Liver (tissue), 3 donors: Measurements from ENCODE around the gene RAD51B.

Experiments
- JUND ChIP-seq, 2 donors: IDR thresholded peaks; 2 replicates each; pipeline ENCODE4 v1.6.1; 2016; ENCODE audit warnings: antibody characterized with exemption in 2 of 2
- MAX ChIP-seq: IDR thresholded peaks from 2 replicates; pipeline ENCODE4 v1.6.1; 2016; ENCODE audit warnings: antibody characterized with exemption
- NR2F2 ChIP-seq: IDR thresholded peaks from 2 replicates; pipeline ENCODE4 v1.6.1; 2016; ENCODE audit warnings: antibody characterized with exemption
- RAD21 ChIP-seq, 2 donors: IDR thresholded peaks; 2 replicates each; pipeline ENCODE4 v1.6.1; 2016; ENCODE audit warnings: antibody characterized with exemption in 2 of 2, mild to moderate bottlenecking in 2 of 2
- REST ChIP-seq: IDR thresholded peaks from 2 replicates; pipeline ENCODE4 v1.6.1; 2016; ENCODE audit warnings: antibody characterized with exemption, mild to moderate bottlenecking
- RXRA ChIP-seq, 2 donors: IDR thresholded peaks; 2 replicates each; pipeline ENCODE4 v1.6.1; 2017 to 2018; ENCODE audit warnings: antibody characterized with exemption in 2 of 2, mild to moderate bottlenecking in 1 of 2
- TAF1 ChIP-seq: conservative IDR thresholded peaks from 2 replicates; pipeline ENCODE4 v1.6.1; 2016; ENCODE audit warnings: antibody characterized with exemption, mild to moderate bottlenecking
- YY1 ChIP-seq: IDR thresholded peaks from 2 replicates; pipeline ENCODE4 v1.6.1; 2016; ENCODE audit warnings: antibody characterized with exemption, mild to moderate bottlenecking
- TF ChIP-seq, protein P1 (sequence below): fragments of 150-350 bp; IDR thresholded peaks from 2 replicates; pipeline ENCODE4 v1.5.1; 2017; ENCODE audit warnings: improper control_type of control experiment, low read depth, low read length; ENCODE audit not compliant: missing input control
- donor health status: healthy.
- donor health status: healthy.

DNA sequence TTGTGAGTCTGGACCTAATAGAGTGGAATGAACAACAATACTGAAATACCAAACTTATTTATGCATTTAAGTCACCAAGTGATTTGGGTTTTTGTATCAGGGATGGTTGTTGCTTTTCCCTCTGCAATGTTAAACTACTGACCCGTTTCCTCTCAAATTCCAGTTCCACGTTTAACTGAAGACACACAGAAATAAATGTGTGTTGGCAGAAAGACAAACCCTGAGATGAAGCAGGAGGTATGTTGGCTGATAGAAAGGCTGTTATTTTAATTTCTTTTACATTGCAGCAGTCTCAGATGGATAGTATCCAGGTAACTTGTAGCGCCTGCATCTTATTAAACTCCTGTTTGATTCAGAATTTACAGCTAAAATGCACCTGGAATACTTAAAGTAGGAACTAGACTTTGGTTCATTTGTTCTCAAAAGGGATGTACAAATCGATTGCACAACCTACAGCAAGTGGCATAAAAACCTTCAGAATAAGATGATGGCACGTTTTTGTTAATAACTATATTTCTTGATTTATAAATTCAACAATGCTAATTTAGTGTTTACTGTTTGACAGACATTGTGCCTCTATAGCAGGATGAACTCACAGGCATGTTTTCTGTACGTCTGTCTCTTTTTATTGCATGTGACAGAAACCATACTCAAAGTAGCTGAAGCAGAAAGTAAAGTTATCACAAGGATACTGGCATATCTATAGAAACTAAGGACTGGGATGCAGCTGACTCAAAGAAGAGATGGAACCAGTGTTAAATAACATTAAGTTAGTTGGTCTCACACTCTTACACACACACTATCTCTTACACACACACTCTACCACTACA is 567.6 kb downstream of the RAD51B start:
- TF ChIP-seq, protein P1, sequence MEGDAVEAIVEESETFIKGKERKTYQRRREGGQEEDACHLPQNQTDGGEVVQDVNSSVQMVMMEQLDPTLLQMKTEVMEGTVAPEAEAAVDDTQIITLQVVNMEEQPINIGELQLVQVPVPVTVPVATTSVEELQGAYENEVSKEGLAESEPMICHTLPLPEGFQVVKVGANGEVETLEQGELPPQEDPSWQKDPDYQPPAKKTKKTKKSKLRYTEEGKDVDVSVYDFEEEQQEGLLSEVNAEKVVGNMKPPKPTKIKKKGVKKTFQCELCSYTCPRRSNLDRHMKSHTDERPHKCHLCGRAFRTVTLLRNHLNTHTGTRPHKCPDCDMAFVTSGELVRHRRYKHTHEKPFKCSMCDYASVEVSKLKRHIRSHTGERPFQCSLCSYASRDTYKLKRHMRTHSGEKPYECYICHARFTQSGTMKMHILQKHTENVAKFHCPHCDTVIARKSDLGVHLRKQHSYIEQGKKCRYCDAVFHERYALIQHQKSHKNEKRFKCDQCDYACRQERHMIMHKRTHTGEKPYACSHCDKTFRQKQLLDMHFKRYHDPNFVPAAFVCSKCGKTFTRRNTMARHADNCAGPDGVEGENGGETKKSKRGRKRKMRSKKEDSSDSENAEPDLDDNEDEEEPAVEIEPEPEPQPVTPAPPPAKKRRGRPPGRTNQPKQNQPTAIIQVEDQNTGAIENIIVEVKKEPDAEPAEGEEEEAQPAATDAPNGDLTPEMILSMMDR = no peak
- TF ChIP-seq JUND (IDR thresholded peaks at IDR 0.05) (no peak), TAF1 (no peak), RXRA (IDR thresholded peaks at IDR 0.05) (no peak), NR2F2 (no peak), MAX (no peak), RAD21 (IDR thresholded peaks at IDR 0.05) (no peak), YY1 (no peak), REST (no peak)
